Fibroblast of villous mesenchyme (primary cell): ENCODE results near the gene CCDC54. TPM values are rescaled to one million over a fixed set of nuclear protein-coding genes. Genes with fewer than 3 reads are reported as not detected.
A peak's percentile ranks its signal among the peaks of the same experiment; 100 is the strongest.

Experiments
- DNase-seq: peaks from one replicate; pipeline ENCODE4 v3.0.0-alpha.2; 2010; ENCODE audit warnings: low read depth
- H3K4me3 ChIP-seq: 2 replicates; pipeline ENCODE4 v1.5.1; 2011; ENCODE audit warnings: low read depth, mild to moderate bottlenecking, low read length
- CTCF ChIP-seq: IDR thresholded peaks from 2 replicates; pipeline ENCODE4 v1.5.1; 2012; ENCODE audit warnings: low read depth, mild to moderate bottlenecking, low read length; ENCODE audit not compliant: insufficient read depth
- total RNA-seq: library from RNA; depleted of rRNA; stranded (reverse); fragments of >200 nt; gene quantifications from 2 replicates; pipeline ENCODE4 v1.2.3, GENCODE V29; 2012

Gene CCDC54
- total RNA-seq, 1 donor, result not detected

DNA sequence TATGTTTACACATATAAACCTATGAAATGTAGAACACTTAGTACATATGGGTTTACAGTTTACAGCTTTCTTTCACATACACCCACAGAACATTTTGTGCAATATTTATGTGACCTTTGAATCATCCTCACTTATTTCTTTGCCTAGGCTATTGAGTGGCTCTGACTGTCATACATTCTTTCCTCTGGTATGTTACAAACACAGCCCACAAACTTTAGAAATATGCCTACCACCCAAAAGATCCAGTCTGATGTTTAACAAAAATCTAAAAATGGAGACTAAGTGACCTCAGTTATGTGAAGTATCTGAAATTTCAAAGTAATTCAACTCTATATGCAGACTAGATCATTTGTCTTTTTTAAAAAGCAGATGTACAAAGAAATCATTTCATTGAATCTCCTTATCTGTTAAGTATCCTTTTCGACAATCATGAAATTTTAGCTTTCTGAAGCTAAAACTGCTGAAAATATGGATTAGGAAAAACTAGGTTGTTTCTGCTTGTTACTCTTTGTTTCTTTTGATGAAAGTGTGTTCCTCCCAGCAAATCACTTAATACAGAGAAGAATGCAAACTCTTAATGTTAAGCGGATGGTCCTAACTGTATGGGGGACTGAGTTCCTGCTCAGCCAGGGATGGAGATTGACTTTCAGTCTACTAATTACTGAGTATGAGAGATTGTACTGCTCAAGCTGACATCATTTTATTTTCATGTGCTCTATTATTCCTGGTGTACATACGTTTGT lies 27.7 kb downstream of the CCDC54 start:
- no peak for TF ChIP-seq CTCF
- H3K4me3 ChIP-seq, result no peak overlapping the region
- DNase-seq, result peak; percentile 80

GRCh38 chr3:107407355-107407754 lies 30.1 kb downstream of the CCDC54 start:
- no peak for DNase-seq
- no peak for TF ChIP-seq CTCF
- H3K4me3 ChIP-seq, result no peak overlapping the region

DNA sequence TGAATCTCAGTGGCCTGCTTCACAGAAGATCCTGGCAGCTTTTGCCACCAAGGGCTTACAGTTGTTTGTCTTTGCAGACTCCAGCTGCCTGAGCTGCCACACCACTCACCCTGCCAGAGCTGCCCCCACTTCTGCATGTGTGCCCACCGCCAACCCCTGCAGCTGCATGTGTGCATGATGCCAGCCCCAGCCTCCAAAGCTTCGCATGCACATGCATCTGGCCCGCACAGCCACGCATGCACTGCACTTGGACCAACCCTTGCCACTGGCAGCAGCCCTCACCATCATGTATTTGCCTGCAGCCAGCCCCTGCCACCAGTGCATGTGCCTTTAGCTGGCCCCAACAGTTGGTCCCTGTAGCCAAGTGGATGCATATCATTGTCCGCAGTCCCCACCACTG lies 31.3 kb downstream of the CCDC54 start:
- TF ChIP-seq CTCF, result no peak
- no peak for DNase-seq
- H3K4me3 ChIP-seq, result no peak overlapping the region

DNA sequence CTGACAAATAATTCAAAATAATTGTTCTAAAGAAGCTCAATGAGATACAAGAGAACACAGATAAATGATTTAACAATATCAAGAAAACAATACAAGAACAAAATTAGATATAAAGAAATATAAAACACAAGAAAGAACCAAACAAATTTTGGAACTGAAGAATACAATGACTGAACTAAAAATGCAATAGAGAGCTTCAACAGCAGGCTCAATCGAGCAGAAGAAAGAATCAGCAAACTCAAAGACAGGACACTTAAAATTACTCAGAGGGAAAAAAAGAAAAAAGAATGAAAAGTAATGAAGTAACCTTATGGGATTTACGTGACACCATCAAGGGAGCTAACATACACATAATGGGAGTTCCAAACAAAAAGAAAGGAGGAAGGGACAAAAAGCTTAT lies 32.1 kb downstream of the CCDC54 start:
- TF ChIP-seq CTCF, result no peak
- H3K4me3 ChIP-seq, result no peak overlapping the region
- no peak for DNase-seq

GRCh38 chr3:107410606-107411005 lies 33.4 kb downstream of the CCDC54 start:
- H3K4me3 ChIP-seq, result no peak overlapping the region
- DNase-seq, result no peak
- TF ChIP-seq CTCF, result no peak

- H3K4me3 ChIP-seq, result no peak overlapping the region
- TF ChIP-seq CTCF, result no peak
- DNase-seq, result no peak
Measured at GRCh38 chr3:107411056-107411455, 33.8 kb downstream of the CCDC54 start.

- no peak overlapping the region for H3K4me3 ChIP-seq
- no peak for DNase-seq
- TF ChIP-seq CTCF, result no peak
Measured at GRCh38 chr3:107411779-107412178, 34.5 kb downstream of the CCDC54 start.
